IMR-90 (cell line): ENCODE results near the gene ZNF415. TPM values are rescaled to one million over a fixed set of nuclear protein-coding genes. Genes with fewer than 3 reads are reported as not detected.
A peak's percentile ranks its signal among the peaks of the same experiment; 100 is the strongest.

Experiments used
- ATAC-seq: fragments of 200-7000 bp; cut with Tn5 transposase; 2 replicates; pipeline ENCODE4 v1.9.1; 2020; ENCODE audit warnings: low read depth, mild to moderate bottlenecking, moderate library complexity
- BruUV-seq: library from RNA; stranded (reverse); fragments of 400-500 nt; replicated peaks from 2 replicates; lab custom pipeline; 2021; lab: Mats Ljungman, UMichigan
- CTCF ChIA-PET: fragments of 300-600 bp; formaldehyde crosslinking; extraction: SDS; loops from one replicate; lab custom pipeline; 2021; ENCODE audit warnings: antibody characterized with exemption; lab: Yijun Ruan, JAX
- POLR2A ChIA-PET: fragments of 300-600 bp; sonication (Branson Sonifier 250); formaldehyde crosslinking; loops from one replicate; lab custom pipeline; 2022; ENCODE audit warnings: antibody characterized with exemption; ENCODE audit not compliant: unreplicated experiment; lab: Charles Lee
- DNase-seq: peaks from one replicate; pipeline ENCODE4 v3.0.0; 2013
- H2AFZ ChIP-seq: replicated peaks from 2 replicates; pipeline ENCODE3; 2013; ENCODE audit warnings: low read length, mild to moderate bottlenecking; ENCODE audit not compliant: poor library complexity
- H2AK5ac ChIP-seq: 2 replicates; pipeline ENCODE4 v1.6.1; 2013; ENCODE audit warnings: low read depth, low read length, inconsistent platforms
- H2AK9ac ChIP-seq: replicated peaks from 2 replicates; pipeline ENCODE3; 2013; ENCODE audit warnings: mild to moderate bottlenecking, low read depth, low read length, moderate library complexity; ENCODE audit not compliant: poor library complexity
- H2BK120ac ChIP-seq: 2 replicates; pipeline ENCODE4 v1.6.1; 2013; ENCODE audit warnings: low read depth, low read length, inconsistent platforms
- H2BK15ac ChIP-seq: 3 replicates; pipeline ENCODE4 v1.6.1; 2013; ENCODE audit warnings: low read depth, low read length, inconsistent platforms
- H2BK20ac ChIP-seq: 2 replicates; pipeline ENCODE4 v1.6.1; 2013; ENCODE audit warnings: low read depth, mild to moderate bottlenecking, inconsistent platforms, low read length, moderate library complexity
- H2BK5ac ChIP-seq: 2 replicates; pipeline ENCODE4 v1.6.1; 2013; ENCODE audit warnings: mild to moderate bottlenecking, low read depth, low read length, inconsistent platforms; ENCODE audit not compliant: poor library complexity, severe bottlenecking
- H3K14ac ChIP-seq: replicated peaks from 2 replicates; pipeline ENCODE4 v1.6.1; 2013; ENCODE audit warnings: low read depth, low read length, inconsistent platforms
- H3K18ac ChIP-seq: 2 replicates; pipeline ENCODE4 v1.6.1; 2013; ENCODE audit warnings: low read depth, low read length, control low read depth
- H3K23ac ChIP-seq: 2 replicates; pipeline ENCODE4 v1.6.1; 2013; ENCODE audit warnings: low read depth, low read length, inconsistent platforms
- H3K27ac ChIP-seq: 2 replicates; pipeline ENCODE4 v1.5.1; 2013; ENCODE audit warnings: mild to moderate bottlenecking, control low read depth, low read length; ENCODE audit not compliant: insufficient read depth
- H3K27me3 ChIP-seq: 2 replicates; pipeline ENCODE4 v1.6.1; 2013; ENCODE audit warnings: low read length; ENCODE audit not compliant: control insufficient read depth, insufficient read depth
- H3K36me3 ChIP-seq: 2 replicates; pipeline ENCODE4 v1.6.1; 2013; ENCODE audit warnings: low read length, mixed read lengths; ENCODE audit not compliant: control insufficient read depth, insufficient read depth
- H3K4ac ChIP-seq: 2 replicates; pipeline ENCODE4 v1.6.1; 2013; ENCODE audit warnings: low read depth, low read length, inconsistent platforms
- H3K4me1 ChIP-seq: 2 replicates; pipeline ENCODE4 v1.6.1; 2013; ENCODE audit warnings: low read length, mixed read lengths; ENCODE audit not compliant: control insufficient read depth, insufficient read depth
- H3K4me2 ChIP-seq: 2 replicates; pipeline ENCODE4 v1.6.1; 2013; ENCODE audit warnings: low read depth, mild to moderate bottlenecking, control low read depth, low read length, moderate library complexity
- H3K4me3 ChIP-seq: 2 replicates; pipeline ENCODE4 v1.5.1; 2013; ENCODE audit warnings: low read depth, mild to moderate bottlenecking, control low read depth, low read length, moderate library complexity; ENCODE audit not compliant: insufficient read depth
- H3K56ac ChIP-seq: 2 replicates; pipeline ENCODE4 v1.6.1; 2013; ENCODE audit warnings: low read length, inconsistent platforms; ENCODE audit not compliant: insufficient read depth; ENCODE audit errors: extremely low read depth
- H3K79me1 ChIP-seq, 2 experiments: 2 replicates each; pipeline ENCODE4 v1.6.1; 2013; ENCODE audit warnings: low read length in 2 of 2, inconsistent platforms in 1 of 2, low read depth in 1 of 2
- H3K9ac ChIP-seq: 2 replicates; pipeline ENCODE4 v1.6.1; 2013; ENCODE audit warnings: low read depth, low read length, control low read depth
- H3K9me1 ChIP-seq: 2 replicates; pipeline ENCODE4 v1.6.1; 2013; ENCODE audit warnings: low read length, inconsistent platforms; ENCODE audit not compliant: insufficient read depth
- H3K9me3 ChIP-seq: 2 replicates; pipeline ENCODE4 v1.6.1; 2013; ENCODE audit warnings: low read length; ENCODE audit not compliant: control insufficient read depth, insufficient read depth
- H4K20me1 ChIP-seq: 2 replicates; pipeline ENCODE4 v1.6.1; 2013; ENCODE audit warnings: low read length, inconsistent platforms; ENCODE audit not compliant: insufficient read depth
- H4K5ac ChIP-seq: 2 replicates; pipeline ENCODE4 v1.6.1; 2013; ENCODE audit warnings: mild to moderate bottlenecking, low read depth, low read length, control low read depth
- H4K8ac ChIP-seq, 2 experiments: 2 replicates each; pipeline ENCODE4 v1.6.1; 2013; ENCODE audit warnings: low read depth in 2 of 2, low read length in 2 of 2, control low read depth in 1 of 2, inconsistent platforms in 1 of 2
- H4K91ac ChIP-seq: 2 replicates; pipeline ENCODE4 v1.6.1; 2013; ENCODE audit warnings: low read depth, low read length, inconsistent platforms; ENCODE audit not compliant: insufficient read depth
- CEBPB ChIP-seq: IDR thresholded peaks from 2 replicates; pipeline ENCODE4 v1.6.1; 2012; ENCODE audit warnings: low read depth, low read length, improper control_type of control experiment
- CHD1 ChIP-seq: IDR thresholded peaks from 2 replicates; pipeline ENCODE4 v1.6.1; 2012; ENCODE audit warnings: low read depth, low read length, improper control_type of control experiment
- FOS ChIP-seq: fragments of 150-350 bp; IDR thresholded peaks from 2 replicates; pipeline ENCODE4 v1.6.1; 2016; ENCODE audit warnings: low read depth, low read length
- MAZ ChIP-seq: IDR thresholded peaks from 2 replicates; pipeline ENCODE4 v1.6.1; 2012; ENCODE audit warnings: low read depth, mild to moderate bottlenecking, low read length, improper control_type of control experiment, moderate library complexity, borderline replicate concordance
- MXI1 ChIP-seq: IDR thresholded peaks from 2 replicates; pipeline ENCODE4 v1.6.1; 2012; ENCODE audit warnings: low read depth, mild to moderate bottlenecking, low read length, moderate library complexity, borderline replicate concordance
- NFE2L2 ChIP-seq: fragments of 150-350 bp; IDR thresholded peaks from 2 replicates; pipeline ENCODE4 v1.6.1; 2016; ENCODE audit warnings: low read depth, mild to moderate bottlenecking, low read length
- POLR2A ChIP-seq: IDR thresholded peaks from 2 replicates; pipeline ENCODE4 v1.6.1; 2012; ENCODE audit warnings: mild to moderate bottlenecking, low read depth, low read length
- RAD21 ChIP-seq: IDR thresholded peaks from 2 replicates; pipeline ENCODE4 v1.6.1; 2012; ENCODE audit warnings: low read length, improper control_type of control experiment
- RFX5 ChIP-seq: IDR thresholded peaks from 2 replicates; pipeline ENCODE4 v1.8.0; 2012; ENCODE audit warnings: low read depth, mild to moderate bottlenecking, low read length, moderate library complexity
- SMC3 ChIP-seq: fragments of 150-350 bp; IDR thresholded peaks from 2 replicates; pipeline ENCODE4 v1.6.1; 2016; ENCODE audit warnings: low read depth, mild to moderate bottlenecking, antibody characterized with exemption, low read length, moderate library complexity
- WGBS, 2 experiments: methylation state at CpG; one replicate each; pipeline versions ENCODE4 v1.1.5 to v1.1.7; 2013; ENCODE audit warnings: missing lambda C conversion rate in 2 of 2; ENCODE audit not compliant: insufficient read length in 1 of 2; ENCODE audit errors: extremely low coverage in 2 of 2; 5-methylcytosine and 5-hydroxymethylcytosine counted together
- dilution Hi-C: fragments of 300-500 bp; cut with HindIII; formaldehyde crosslinking; loops from one replicate; pipeline ENCODE4 v1.14.3; 2018; ENCODE audit warnings: low sequenced_read_pairs; ENCODE audit not compliant: unreplicated experiment
- in situ Hi-C: fragments of 300-500 bp; cut with MboI; formaldehyde crosslinking; loops from 3 replicates; pipeline ENCODE4 v1.14.3; 2019; ENCODE audit warnings: low sequenced_read_pairs, inconsistent platforms, mixed read lengths
- intact Hi-C: fragments of 100-400 bp; cut with micrococcal nuclease; formaldehyde crosslinking; loops from 2 replicates; pipeline ENCODE4 v1.10.0; 2022
- polyA plus RNA-seq, 3 experiments: library from polyadenylated mRNA; depleted of rRNA; stranded (reverse); fragments of >200 nt; gene quantifications; 2 replicates each; pipeline ENCODE4 v1.2.3, GENCODE V29; 2012; ENCODE audit warnings: low replicate concordance in 1 of 3
- total RNA-seq: library from RNA; depleted of rRNA; stranded (reverse); fragments of >200 nt; gene quantifications from 2 replicates; pipeline ENCODE4 v1.2.3, GENCODE V29; 2012
- TF ChIP-seq, protein P1 (sequence below): fragments of 150-350 bp; IDR thresholded peaks from 2 replicates; pipeline ENCODE4 v1.6.1; 2017; ENCODE audit warnings: mild to moderate bottlenecking, antibody characterized with exemption, low read length, low read depth
- TF ChIP-seq, protein P2 (sequence below): fragments of 150-350 bp; IDR thresholded peaks from 2 replicates; pipeline ENCODE4 v1.6.1; 2016; ENCODE audit warnings: low read depth, mild to moderate bottlenecking, low read length, moderate library complexity, borderline replicate concordance
- TF ChIP-seq, protein P3 (sequence below): conservative IDR thresholded peaks from 2 replicates; pipeline ENCODE4 v1.5.1; 2012; ENCODE audit warnings: mild to moderate bottlenecking, low read depth, low read length, improper control_type of control experiment

The ZNF415 gene
- total and polyA plus RNA-seq, 2 of the 4 experiments (the other 2 are of a cell fraction), result 4.2 to 7.7 TPM

DNA sequence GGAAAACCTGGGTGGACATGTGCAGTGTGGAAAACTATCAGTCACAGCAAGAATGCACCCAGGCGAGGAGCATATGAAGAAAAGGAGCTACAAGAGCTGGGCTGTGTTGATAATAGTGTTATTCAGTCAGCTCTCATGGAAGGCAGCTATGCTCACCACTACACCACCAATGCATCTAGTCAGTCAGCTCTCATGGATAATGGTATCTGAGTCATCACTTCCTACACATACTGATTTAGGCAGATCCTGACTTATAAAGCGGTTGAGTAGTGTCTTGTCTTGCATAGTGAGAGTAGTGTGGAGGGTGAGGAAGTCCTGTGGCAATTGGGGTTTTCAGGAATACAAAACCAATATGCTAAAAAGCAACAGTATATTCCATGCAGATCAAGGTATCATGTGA is 20.4 kb downstream of the ZNF415 start:
- dilution Hi-C loops (no loop called here), intact Hi-C loops (no loop called here), in situ Hi-C loops (no loop called here)
- H2AK9ac ChIP-seq, result no peak overlapping the region
- peaks cover 0 to 3% of the 10 kb centered on the region in 2 experiments; a peak in 1 of 4 replicates for H3K79me1 ChIP-seq
- no peak overlapping the region for H3K56ac ChIP-seq
- H3K18ac ChIP-seq, result no peak overlapping the region
- no peak overlapping the region for H3K4me2 ChIP-seq
- CTCF ChIA-PET, result no interaction called here
- POLR2A ChIA-PET, result no interaction called here
- H3K9me3 ChIP-seq, result peaks cover 10% of the 10 kb centered on the region
- H4K5ac ChIP-seq, result no peak overlapping the region
- no peak for TF ChIP-seq NFE2L2
- TF ChIP-seq MAZ, result no peak
- TF ChIP-seq, protein P1, sequence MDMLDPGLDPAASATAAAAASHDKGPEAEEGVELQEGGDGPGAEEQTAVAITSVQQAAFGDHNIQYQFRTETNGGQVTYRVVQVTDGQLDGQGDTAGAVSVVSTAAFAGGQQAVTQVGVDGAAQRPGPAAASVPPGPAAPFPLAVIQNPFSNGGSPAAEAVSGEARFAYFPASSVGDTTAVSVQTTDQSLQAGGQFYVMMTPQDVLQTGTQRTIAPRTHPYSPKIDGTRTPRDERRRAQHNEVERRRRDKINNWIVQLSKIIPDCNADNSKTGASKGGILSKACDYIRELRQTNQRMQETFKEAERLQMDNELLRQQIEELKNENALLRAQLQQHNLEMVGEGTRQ, result no peak
- no peak for TF ChIP-seq CHD1
- TF ChIP-seq, protein P2, sequence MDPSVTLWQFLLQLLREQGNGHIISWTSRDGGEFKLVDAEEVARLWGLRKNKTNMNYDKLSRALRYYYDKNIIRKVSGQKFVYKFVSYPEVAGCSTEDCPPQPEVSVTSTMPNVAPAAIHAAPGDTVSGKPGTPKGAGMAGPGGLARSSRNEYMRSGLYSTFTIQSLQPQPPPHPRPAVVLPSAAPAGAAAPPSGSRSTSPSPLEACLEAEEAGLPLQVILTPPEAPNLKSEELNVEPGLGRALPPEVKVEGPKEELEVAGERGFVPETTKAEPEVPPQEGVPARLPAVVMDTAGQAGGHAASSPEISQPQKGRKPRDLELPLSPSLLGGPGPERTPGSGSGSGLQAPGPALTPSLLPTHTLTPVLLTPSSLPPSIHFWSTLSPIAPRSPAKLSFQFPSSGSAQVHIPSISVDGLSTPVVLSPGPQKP, result no peak
- TF ChIP-seq CEBPB, result no peak
- TF ChIP-seq, protein P3, sequence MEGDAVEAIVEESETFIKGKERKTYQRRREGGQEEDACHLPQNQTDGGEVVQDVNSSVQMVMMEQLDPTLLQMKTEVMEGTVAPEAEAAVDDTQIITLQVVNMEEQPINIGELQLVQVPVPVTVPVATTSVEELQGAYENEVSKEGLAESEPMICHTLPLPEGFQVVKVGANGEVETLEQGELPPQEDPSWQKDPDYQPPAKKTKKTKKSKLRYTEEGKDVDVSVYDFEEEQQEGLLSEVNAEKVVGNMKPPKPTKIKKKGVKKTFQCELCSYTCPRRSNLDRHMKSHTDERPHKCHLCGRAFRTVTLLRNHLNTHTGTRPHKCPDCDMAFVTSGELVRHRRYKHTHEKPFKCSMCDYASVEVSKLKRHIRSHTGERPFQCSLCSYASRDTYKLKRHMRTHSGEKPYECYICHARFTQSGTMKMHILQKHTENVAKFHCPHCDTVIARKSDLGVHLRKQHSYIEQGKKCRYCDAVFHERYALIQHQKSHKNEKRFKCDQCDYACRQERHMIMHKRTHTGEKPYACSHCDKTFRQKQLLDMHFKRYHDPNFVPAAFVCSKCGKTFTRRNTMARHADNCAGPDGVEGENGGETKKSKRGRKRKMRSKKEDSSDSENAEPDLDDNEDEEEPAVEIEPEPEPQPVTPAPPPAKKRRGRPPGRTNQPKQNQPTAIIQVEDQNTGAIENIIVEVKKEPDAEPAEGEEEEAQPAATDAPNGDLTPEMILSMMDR, result no peak
- no peak for TF ChIP-seq MXI1
- no peak for TF ChIP-seq FOS
- no peak for TF ChIP-seq SMC3
- no peak for TF ChIP-seq RAD21
- no peak for TF ChIP-seq POLR2A
- no peak for TF ChIP-seq RFX5
- peak; percentile 59 for ATAC-seq
- H3K9ac ChIP-seq, result no peak overlapping the region
- H2BK120ac ChIP-seq, result no peak overlapping the region
- H3K36me3 ChIP-seq, result peaks cover 31% of the 10 kb centered on the region
- H4K8ac ChIP-seq, result no peak overlapping the region
- H2BK15ac ChIP-seq, result no peak overlapping the region
- H2AK5ac ChIP-seq, result no peak overlapping the region
- no peak overlapping the region for H3K4me3 ChIP-seq
- H2AFZ ChIP-seq, result no peak overlapping the region
- WGBS, 2 experiments, result no CpG with 5 or more reads among the region's 2 CpGs
- H3K27ac ChIP-seq, result no peak overlapping the region
- H2BK20ac ChIP-seq, result no peak overlapping the region
- H4K91ac ChIP-seq, result no peak overlapping the region
- no peaks in the 10 kb centered on the region for H4K20me1 ChIP-seq
- no peaks in the 10 kb centered on the region for H3K9me1 ChIP-seq
- H2BK5ac ChIP-seq, result no peak overlapping the region
- DNase-seq, result peak; percentile 59
- BruUV-seq, result no TSS peak
- H3K27me3 ChIP-seq, result no peaks in the 10 kb centered on the region
- no peak overlapping the region for H3K4ac ChIP-seq
- 0 out of 2 replicates have a peak, but pooled peaks cover 2% of the 10 kb centered on the region for H3K4me1 ChIP-seq
- H3K23ac ChIP-seq, result no peak overlapping the region
- no peak overlapping the region for H3K14ac ChIP-seq
